ENCODE data around the gene DYRK2. TPM values are rescaled to one million over a fixed set of nuclear protein-coding genes. Genes with fewer than 3 reads are reported as not detected.

DYRK2 gene
- total RNA-seq, 1 donor from 2014 or later, result 48.1 TPM

- no peak for DNase-seq (ENCODE audit: low spot score, unreplicated experiment)
- no peak for TF ChIP-seq CTCF (IDR thresholded peaks at IDR 0.05; ENCODE audit: unreplicated experiment)
- Mint-ChIP-seq H3K9me3 (ENCODE audit: low read depth) (no peaks in the 10 kb centered on the region), H3K27ac (no peak overlapping the region), H3K4me1 (ENCODE audit: low read depth) (no peaks in the 10 kb centered on the region), H3K27me3 (no peaks in the 10 kb centered on the region), H3K36me3 (ENCODE audit: insufficient read depth) (no peaks in the 10 kb centered on the region), H3K4me3 (ENCODE audit: low read depth) (no peak overlapping the region)
Measured at GRCh38 chr12:67693894-67694293, 45.3 kb downstream of the DYRK2 start.

- no peaks in the 10 kb centered on the region for H3K27me3 Mint-ChIP-seq
- DNase-seq (ENCODE audit: low spot score, unreplicated experiment), result no peak
- no peak for TF ChIP-seq CTCF (IDR thresholded peaks at IDR 0.05; ENCODE audit: unreplicated experiment)
- H3K9me3 Mint-ChIP-seq (ENCODE audit: low read depth), result no peaks in the 10 kb centered on the region
- H3K27ac Mint-ChIP-seq, result no peak overlapping the region
- no peak overlapping the region for H3K4me3 Mint-ChIP-seq (ENCODE audit: low read depth)
- H3K4me1 Mint-ChIP-seq (ENCODE audit: low read depth), result no peaks in the 10 kb centered on the region
- no peaks in the 10 kb centered on the region for H3K36me3 Mint-ChIP-seq (ENCODE audit: insufficient read depth)
Measured at GRCh38 chr12:67694306-67694900, 45.9 kb downstream of the DYRK2 start.

- H3K9me3 Mint-ChIP-seq (ENCODE audit: low read depth), result no peaks in the 10 kb centered on the region
- no peak overlapping the region for H3K27ac Mint-ChIP-seq
- H3K27me3 Mint-ChIP-seq, result no peaks in the 10 kb centered on the region
- TF ChIP-seq CTCF (IDR thresholded peaks at IDR 0.05; ENCODE audit: unreplicated experiment), result no peak
- H3K36me3 Mint-ChIP-seq (ENCODE audit: insufficient read depth), result no peaks in the 10 kb centered on the region
- no peak overlapping the region for H3K4me3 Mint-ChIP-seq (ENCODE audit: low read depth)
- no peak for DNase-seq (ENCODE audit: low spot score, unreplicated experiment)
- H3K4me1 Mint-ChIP-seq (ENCODE audit: low read depth), result peaks cover 4% of the 10 kb centered on the region
Measured at GRCh38 chr12:67695974-67696373, 47.4 kb downstream of the DYRK2 start.

- Mint-ChIP-seq H3K4me3 (ENCODE audit: low read depth) (no peak overlapping the region), H3K4me1 (ENCODE audit: low read depth) (peaks cover 4% of the 10 kb centered on the region), H3K27me3 (no peaks in the 10 kb centered on the region), H3K27ac (no peak overlapping the region), H3K9me3 (ENCODE audit: low read depth) (no peaks in the 10 kb centered on the region), H3K36me3 (ENCODE audit: insufficient read depth) (no peaks in the 10 kb centered on the region)
- DNase-seq (ENCODE audit: low spot score, unreplicated experiment), result no peak
- no peak for TF ChIP-seq CTCF (IDR thresholded peaks at IDR 0.05; ENCODE audit: unreplicated experiment)
Measured at GRCh38 chr12:67697443-67697842, 48.9 kb downstream of the DYRK2 start.

- no peaks in the 10 kb centered on the region for H3K36me3 Mint-ChIP-seq (ENCODE audit: insufficient read depth)
Measured at GRCh38 chr12:67697967-67698366, 49.4 kb downstream of the DYRK2 start.

More at GRCh38 chr12:67697967-67698366, 49.4 kb downstream of the DYRK2 start:
- Mint-ChIP-seq H3K27me3 (no peaks in the 10 kb centered on the region), H3K4me3 (ENCODE audit: low read depth) (no peak overlapping the region), H3K9me3 (ENCODE audit: low read depth) (no peaks in the 10 kb centered on the region), H3K4me1 (ENCODE audit: low read depth) (peaks cover 4% of the 10 kb centered on the region), H3K27ac (no peak overlapping the region)
- no peak for DNase-seq (ENCODE audit: low spot score, unreplicated experiment)
- TF ChIP-seq CTCF (IDR thresholded peaks at IDR 0.05; ENCODE audit: unreplicated experiment), result no peak

Data from progenitor cell of endocrine pancreas (in vitro differentiated cells).